GM12801 (cell line): Measurements from ENCODE around the gene PHPT1.

Source experiments
- TF ChIP-seq, protein P1 (sequence below): IDR thresholded peaks from one replicate; pipeline ENCODE4 v1.5.1; 2011; ENCODE audit warnings: control low read depth; ENCODE audit not compliant: insufficient read length; ENCODE audit errors: extremely low read depth

Gene PHPT1

GRCh38 chr9:136846376-136847087 lies 2.7 kb upstream of the PHPT1 start:
- TF ChIP-seq, protein P1, sequence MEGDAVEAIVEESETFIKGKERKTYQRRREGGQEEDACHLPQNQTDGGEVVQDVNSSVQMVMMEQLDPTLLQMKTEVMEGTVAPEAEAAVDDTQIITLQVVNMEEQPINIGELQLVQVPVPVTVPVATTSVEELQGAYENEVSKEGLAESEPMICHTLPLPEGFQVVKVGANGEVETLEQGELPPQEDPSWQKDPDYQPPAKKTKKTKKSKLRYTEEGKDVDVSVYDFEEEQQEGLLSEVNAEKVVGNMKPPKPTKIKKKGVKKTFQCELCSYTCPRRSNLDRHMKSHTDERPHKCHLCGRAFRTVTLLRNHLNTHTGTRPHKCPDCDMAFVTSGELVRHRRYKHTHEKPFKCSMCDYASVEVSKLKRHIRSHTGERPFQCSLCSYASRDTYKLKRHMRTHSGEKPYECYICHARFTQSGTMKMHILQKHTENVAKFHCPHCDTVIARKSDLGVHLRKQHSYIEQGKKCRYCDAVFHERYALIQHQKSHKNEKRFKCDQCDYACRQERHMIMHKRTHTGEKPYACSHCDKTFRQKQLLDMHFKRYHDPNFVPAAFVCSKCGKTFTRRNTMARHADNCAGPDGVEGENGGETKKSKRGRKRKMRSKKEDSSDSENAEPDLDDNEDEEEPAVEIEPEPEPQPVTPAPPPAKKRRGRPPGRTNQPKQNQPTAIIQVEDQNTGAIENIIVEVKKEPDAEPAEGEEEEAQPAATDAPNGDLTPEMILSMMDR, result no peak

DNA sequence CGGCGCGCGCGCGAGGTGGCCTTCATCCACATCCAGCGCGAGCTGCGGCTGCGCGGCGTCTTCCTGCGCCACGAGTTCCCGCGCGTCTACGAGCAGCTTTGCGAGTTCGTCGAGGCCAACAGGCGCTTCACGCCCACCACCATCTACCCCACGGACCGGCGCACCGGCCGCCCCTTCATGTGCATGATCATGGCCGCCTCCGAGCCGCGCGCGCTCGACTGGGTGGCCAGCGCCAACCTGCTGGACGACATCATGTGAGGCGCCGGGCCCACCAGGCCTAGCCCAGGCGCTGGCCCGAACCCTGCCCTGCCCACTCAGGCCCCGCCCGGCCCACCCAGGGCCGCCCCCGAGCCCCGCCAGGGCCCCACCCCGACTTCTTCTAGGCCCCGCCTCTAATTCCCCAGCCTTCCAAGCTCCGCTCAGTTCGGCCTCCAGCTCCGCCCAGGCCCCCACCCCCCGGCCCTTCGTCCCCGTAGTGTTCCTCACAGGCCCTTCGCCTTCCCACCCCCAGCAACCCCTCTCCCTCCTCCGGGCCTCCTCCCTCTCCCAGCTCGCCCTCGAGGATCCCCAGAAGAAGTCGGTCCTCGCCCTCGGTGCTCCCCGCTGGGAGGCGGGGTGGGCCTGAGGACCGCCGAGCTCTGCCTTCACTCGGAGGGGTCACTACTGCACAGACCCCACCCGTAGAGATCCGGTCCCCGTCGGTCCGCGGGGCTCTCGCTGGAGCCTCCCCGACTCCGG lies 2.0 kb upstream of the PHPT1 start:
- TF ChIP-seq, protein P1, result no peak

DNA sequence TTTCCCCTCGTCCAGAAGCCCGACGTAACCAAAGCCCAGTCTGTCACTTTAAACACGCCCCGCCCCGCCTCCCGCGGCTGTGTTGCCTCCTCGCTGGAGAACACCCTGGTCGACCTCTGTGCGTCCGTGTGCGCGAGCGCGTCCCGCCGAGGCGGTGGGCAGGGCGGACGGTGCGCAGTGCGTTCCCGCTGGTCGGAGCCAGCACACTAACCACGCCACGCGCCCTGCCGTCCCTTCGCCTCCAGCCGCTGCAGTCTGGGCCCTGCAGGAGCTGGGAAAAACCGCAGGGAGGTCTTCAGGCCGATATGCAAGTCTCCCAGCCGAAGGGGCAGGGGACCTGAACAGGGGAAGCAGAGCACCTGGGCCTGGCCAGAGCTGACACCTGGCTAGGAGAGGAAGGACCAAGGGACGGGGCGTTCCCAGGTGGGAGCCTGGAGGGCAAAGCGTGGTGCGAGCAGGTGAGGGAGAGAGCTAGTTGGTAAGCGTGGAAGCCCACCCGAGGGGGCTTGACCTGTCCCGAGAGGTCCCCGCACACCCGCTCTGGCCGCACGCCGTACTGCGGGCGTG lies 1.3 kb upstream of the PHPT1 start:
- TF ChIP-seq, protein P1, result no peak

GRCh38 chr9:136848393-136849037 lies 694 bp upstream of the PHPT1 start:
- TF ChIP-seq, protein P1, result no peak

DNA sequence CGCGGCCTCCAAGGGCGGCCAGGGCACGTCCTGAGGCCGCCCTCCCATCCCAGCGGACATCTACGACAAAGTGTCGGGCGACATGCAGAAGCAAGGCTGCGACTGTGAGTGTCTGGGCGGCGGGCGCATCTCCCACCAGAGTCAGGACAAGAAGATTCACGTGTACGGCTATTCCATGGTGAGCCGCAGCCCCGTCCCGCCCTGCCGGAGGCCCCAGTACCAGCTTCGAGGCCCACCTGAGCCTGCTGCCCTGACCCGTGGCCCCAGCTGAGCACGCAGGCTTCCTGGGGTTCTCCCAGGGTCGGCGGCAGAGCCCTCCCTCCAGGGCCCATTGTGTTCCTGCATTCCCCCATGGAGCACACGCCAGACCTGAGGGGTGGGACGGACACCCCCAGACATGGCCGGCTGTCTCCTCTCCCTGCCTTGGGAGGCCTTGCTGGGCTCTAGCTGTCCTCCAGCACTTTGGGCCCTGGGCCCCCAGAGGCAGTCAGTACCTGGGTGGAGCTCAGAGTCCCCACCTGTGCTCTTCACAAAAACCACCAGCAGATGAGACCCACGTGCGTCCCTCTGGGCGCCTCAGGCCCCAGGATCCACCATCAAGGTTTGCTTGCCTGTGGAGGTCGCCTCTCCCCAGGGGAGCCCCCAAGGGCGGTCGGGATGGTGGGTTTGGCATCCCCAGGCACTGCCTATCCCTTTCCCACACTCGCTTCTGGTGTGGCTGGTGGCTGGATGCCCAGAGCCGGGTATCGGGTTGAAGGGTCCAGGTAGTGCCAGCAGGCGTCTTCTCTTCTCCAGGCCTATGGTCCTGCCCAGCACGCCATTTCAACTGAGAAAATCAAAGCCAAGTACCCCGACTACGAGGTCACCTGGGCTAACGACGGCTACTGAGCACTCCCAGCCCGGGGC lies 1.0 kb downstream of the PHPT1 start:
- TF ChIP-seq, protein P1, result no peak

DNA sequence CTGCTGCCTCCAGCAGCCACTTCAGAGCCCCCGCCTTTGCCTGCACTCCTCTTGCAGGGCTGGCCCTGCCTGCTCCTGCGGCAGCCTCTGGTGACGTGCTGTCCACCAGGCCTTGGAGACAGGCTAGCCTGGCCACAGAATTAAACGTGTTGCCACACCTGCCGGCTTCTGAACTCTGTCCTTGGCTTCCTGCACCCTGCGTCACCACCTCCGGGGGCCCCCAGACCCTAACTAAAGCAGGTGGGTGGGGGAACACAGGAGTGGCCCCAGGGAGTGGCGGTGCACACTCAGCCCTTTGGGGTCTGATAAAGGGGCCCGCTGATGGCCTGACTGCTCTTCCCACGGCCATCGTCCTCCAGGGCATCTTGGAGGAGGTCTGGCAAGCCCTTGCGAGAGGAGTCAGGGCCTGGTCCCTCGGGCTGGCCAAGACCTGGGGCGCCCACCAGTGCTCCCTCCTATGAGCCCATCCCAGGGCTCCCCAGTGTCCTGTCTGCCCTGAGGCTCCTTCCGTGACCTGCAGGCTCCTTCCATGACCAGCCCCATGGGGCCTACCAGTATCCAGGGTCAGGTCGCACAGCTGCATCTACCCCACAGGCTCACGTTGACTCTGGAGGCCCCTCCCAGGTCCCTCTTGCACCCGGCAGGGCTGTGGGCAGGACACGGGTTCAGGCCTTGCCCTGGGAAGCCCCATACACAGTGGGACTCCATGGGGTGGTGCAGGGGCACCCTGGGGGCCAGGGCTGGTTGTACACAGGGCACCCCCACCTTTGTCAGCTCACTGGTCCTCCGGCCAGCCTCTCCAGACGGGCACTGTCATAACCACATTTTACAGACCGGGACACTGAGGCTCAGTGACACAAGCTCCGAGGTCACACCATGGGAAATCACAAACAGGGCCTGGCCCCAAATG lies 1.9 kb downstream of the PHPT1 start:
- TF ChIP-seq, protein P1, result no peak
